Activated T-helper 2 cell treated with anti-CD3 and anti-CD28 coated beads, Interferon-gamma antibody, Interleukin-2, Interleukin-4, amounts not matched to agents 10 μg/mL and 5 μg/mL and 100 μg/mL, durations not matched to agents 14 hours and 24 hours and 36 hours (primary cell): Measurements from ENCODE around the gene SLC2A4. TPM values are rescaled to one million over a fixed set of nuclear protein-coding genes. Genes with fewer than 3 reads are reported as not detected.

Experiments used
- DNase-seq: peaks from one replicate; pipeline ENCODE4 v3.0.0; 2021; ENCODE audit warnings: low spot score
- H3K27ac Mint-ChIP-seq: one replicate; pipeline ENCODE4 v1.8.0; 2021; ENCODE audit warnings: mixed read lengths
- H3K27me3 Mint-ChIP-seq: one replicate; pipeline ENCODE4 v1.8.0; 2021; ENCODE audit warnings: low read depth, mixed read lengths
- H3K36me3 Mint-ChIP-seq: one replicate; pipeline ENCODE4 v1.8.0; 2021; ENCODE audit warnings: low read depth, mixed read lengths
- H3K4me1 Mint-ChIP-seq: one replicate; pipeline ENCODE4 v1.8.0; 2021; ENCODE audit warnings: low read depth, mixed read lengths
- H3K4me3 Mint-ChIP-seq: one replicate; pipeline ENCODE4 v1.8.0; 2021; ENCODE audit warnings: low read depth, mild to moderate bottlenecking, moderate library complexity, mixed read lengths
- H3K9me3 Mint-ChIP-seq: one replicate; pipeline ENCODE4 v1.8.0; 2021; ENCODE audit warnings: mixed read lengths
- intact Hi-C: fragments of 100-400 bp; cut with micrococcal nuclease; formaldehyde crosslinking; loops from one replicate; pipeline ENCODE4 v1.15.1; 2023
- total RNA-seq: library from RNA; stranded (reverse); gene quantifications from 2 replicates; pipeline ENCODE4 v1.2.3, GENCODE V29; 2022

SLC2A4 gene
- total RNA-seq = 0.14 and 0.25 TPM in 2 replicates

- peaks cover 40% of the 10 kb centered on the region for H3K27me3 Mint-ChIP-seq
- peak; percentile 76 for DNase-seq
- H3K4me1 Mint-ChIP-seq = peaks cover 15% of the 10 kb centered on the region
- H3K36me3 Mint-ChIP-seq = no peaks in the 10 kb centered on the region
- no peaks in the 10 kb centered on the region for H3K9me3 Mint-ChIP-seq
- peak within 1 kb of the TSS; percentile 42 for H3K27ac Mint-ChIP-seq
- peak within 1 kb of the TSS; percentile 78 for H3K4me3 Mint-ChIP-seq
- intact Hi-C loops = loop anchor here (1.0 to 2.0 kb wide), 3 partner anchors 29 to 43 kb away; partner anchors contain the start of genes ELP5 and GABARAP
Observed at GRCh38 chr17:7281074-7281952, at the start of gene SLC2A4. Gene SLC2A4, plus strand, starts transcription at chr17:7281718. Its CDS starts 217 bp downstream, at chr17:7281935.

DNA sequence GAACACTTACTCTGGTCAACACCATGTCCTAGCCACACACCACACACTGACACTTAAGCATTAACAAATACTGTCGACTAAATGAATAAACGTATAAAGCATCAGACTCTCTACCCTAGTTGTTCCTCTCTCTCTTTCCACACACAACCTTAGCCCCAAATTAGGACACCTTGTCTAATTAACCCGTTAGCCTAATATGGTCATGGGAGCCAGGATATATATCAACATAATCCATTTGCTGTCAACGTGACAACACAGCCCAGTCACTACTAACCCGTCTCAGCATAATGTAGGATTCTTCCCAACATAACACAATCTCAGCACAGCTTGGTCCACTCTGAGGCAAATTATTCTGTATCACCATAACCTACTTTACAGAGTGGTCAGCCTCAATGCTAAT lies 49.4 kb upstream of the SLC2A4 start:
- Mint-ChIP-seq H3K36me3 (peaks cover 63% of the 10 kb centered on the region), H3K27ac (peak overlapping the region; percentile 17), H3K9me3 (no peaks in the 10 kb centered on the region), H3K4me1 (peaks cover 40% of the 10 kb centered on the region), H3K27me3 (no peaks in the 10 kb centered on the region), H3K4me3 (peak overlapping the region; percentile 27)
- intact Hi-C loops = no loop called here
- DNase-seq = no peak

- Mint-ChIP-seq H3K4me3 (peak overlapping the region; percentile 98), H3K36me3 (peaks cover 58% of the 10 kb centered on the region), H3K27me3 (no peaks in the 10 kb centered on the region), H3K27ac (peak overlapping the region; percentile 87), H3K4me1 (peaks cover 38% of the 10 kb centered on the region), H3K9me3 (no peaks in the 10 kb centered on the region)
- intact Hi-C loops = loop anchor here (1.0 kb wide), 1 partner anchor 12 kb away; no protein-coding TSS in a partner anchor
- DNase-seq = no peak
Observed at GRCh38 chr17:7233701-7234082, 47.8 kb upstream of the SLC2A4 start.

GRCh38 chr17:7234083-7234951 lies 47.2 kb upstream of the SLC2A4 start, which contains the start of gene DVL2:
Gene DVL2, minus strand, starts transcription at chr17:7234517. Its CDS starts 255 bp downstream, at chr17:7234262.
- peak within 1 kb of the TSS; percentile 98 for H3K4me3 Mint-ChIP-seq
- peaks cover 38% of the 10 kb centered on the region for H3K4me1 Mint-ChIP-seq
- no peaks in the 10 kb centered on the region for H3K27me3 Mint-ChIP-seq
- intact Hi-C loops = loop anchor here (1.0 kb wide), 1 partner anchor 13 kb away; no protein-coding TSS in a partner anchor
- H3K27ac Mint-ChIP-seq = peak within 1 kb of the TSS; percentile 87
- DNase-seq = peak; percentile 93
- H3K9me3 Mint-ChIP-seq = no peaks in the 10 kb centered on the region
- peaks cover 54% of the 10 kb centered on the region for H3K36me3 Mint-ChIP-seq

DNA sequence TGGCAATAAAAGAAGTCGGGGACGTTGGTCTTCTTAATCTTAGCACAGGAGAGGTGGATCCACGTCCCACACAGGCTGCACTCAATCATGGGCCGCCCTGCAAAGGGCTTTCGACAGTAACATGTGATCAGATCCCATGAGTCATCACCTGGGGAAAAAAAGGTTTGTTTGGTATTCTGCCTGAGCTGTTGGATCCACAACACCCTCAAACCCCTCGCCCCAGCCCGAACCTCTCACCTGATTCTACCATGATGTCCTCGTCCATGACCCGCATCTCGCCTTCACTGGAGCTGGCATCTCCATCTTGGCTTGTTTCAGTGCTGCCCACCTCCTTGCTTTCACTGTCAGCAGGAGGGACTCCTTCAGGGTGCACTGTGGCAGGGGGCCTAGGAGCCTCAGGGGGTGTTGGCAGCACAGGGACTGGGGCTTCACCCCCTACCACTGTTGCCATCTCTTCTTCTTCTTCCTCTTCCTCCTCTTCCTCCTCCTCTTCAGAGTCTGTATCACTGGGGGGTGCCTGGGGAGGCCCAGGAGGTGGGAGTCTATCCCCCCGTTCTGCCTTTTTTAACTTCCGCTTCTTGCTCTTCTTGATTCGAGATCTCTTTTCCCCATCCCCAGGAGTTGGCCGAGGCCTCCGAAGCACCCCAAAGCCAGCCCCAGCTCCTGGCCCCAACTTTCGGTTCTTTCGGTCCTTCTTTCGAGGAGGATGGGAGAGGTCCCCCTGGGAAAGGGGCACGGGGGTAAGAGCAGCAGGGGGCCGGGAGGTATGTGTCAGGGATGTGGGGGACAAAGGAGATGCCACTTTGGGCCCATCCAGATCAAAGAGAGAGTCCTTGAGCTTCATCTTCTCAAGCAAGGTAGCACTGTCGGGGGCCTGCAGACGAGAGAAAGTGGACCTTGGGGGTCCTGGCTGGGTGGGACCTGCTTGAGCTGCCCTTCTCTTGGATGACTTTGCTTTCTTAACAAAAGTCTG lies 45.5 kb upstream of the SLC2A4 start:
- no peak for DNase-seq
- intact Hi-C loops = no loop called here
- H3K9me3 Mint-ChIP-seq = no peaks in the 10 kb centered on the region
- H3K27me3 Mint-ChIP-seq = no peaks in the 10 kb centered on the region
- H3K27ac Mint-ChIP-seq = no peak overlapping the region
- peaks cover 46% of the 10 kb centered on the region for H3K4me1 Mint-ChIP-seq
- H3K4me3 Mint-ChIP-seq = peak overlapping the region; percentile 98
- peaks cover 51% of the 10 kb centered on the region for H3K36me3 Mint-ChIP-seq

- peaks cover 58% of the 10 kb centered on the region for H3K36me3 Mint-ChIP-seq
Observed at GRCh38 chr17:7236808-7237207, 44.7 kb upstream of the SLC2A4 start.

DNA sequence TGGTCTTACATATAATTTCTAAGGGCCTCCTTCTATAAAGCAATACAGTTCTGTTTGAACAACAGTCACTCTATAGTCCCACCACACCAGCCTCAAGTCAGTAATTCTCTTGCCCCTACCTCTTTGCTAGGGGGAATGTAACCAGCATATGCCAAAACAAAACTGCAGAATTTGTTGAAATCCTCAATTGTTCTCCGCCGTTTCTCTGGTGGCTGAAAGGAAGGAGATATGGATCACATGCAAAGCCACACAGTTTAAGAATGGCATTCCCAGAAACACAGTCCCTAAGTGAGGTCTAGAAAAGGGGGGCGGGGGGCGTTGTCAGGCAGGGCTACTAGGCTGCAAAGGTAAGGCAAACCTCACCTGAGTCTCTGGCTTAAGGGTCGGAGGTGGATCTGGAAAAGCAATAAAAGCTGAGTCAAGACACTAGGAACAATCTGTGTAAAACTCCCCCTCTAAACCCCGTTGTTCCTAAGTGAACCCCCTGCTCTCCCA lies 44.2 kb upstream of the SLC2A4 start:
- Mint-ChIP-seq H3K9me3 (no peaks in the 10 kb centered on the region), H3K36me3 (peaks cover 58% of the 10 kb centered on the region), H3K4me3 (peak overlapping the region; percentile 98), H3K27me3 (no peaks in the 10 kb centered on the region), H3K4me1 (peaks cover 54% of the 10 kb centered on the region), H3K27ac (peak overlapping the region; percentile 86)
- no peak for DNase-seq
- intact Hi-C loops = no loop called here

More at GRCh38 chr17:7236808-7237207, 44.7 kb upstream of the SLC2A4 start:
- H3K9me3 Mint-ChIP-seq = no peaks in the 10 kb centered on the region
- no peak for DNase-seq
- intact Hi-C loops = no loop called here
- no peaks in the 10 kb centered on the region for H3K27me3 Mint-ChIP-seq
- H3K27ac Mint-ChIP-seq = peak overlapping the region; percentile 86
- H3K4me3 Mint-ChIP-seq = peak overlapping the region; percentile 98
- H3K4me1 Mint-ChIP-seq = peaks cover 55% of the 10 kb centered on the region

DNA sequence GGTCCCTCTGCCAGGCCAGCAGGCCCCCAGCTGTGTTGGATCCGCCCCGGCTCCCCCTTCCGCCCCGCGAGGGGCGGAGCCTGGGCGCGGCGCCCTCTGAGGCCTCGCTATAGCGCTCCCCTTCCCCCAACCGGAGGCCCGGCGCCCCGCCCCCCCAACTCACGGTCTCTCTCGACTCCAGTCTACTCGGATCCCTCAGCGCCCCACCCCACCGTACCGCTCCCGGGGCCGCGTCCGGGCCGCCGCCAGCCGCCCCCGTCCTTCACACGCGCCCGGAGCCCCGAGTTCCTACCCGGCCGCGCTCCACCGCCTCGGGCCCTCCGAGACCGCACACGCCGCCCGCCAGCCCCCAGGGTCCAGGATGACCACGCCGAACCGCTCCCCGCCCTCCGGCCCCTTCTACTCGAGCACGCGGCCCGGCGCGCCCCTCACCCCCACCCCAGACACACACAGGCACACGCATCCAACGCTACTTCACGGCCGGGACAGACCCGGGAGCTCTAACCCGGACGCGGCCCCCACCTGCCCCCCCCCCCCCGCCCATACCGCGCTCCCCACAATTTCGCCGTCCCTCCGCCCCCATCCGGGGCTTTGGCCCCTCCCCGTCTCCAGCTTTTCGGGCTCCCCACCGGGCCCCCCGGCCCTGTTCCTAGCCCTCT lies 43.6 kb upstream of the SLC2A4 start:
- peaks cover 52% of the 10 kb centered on the region for H3K4me1 Mint-ChIP-seq
- H3K9me3 Mint-ChIP-seq = no peaks in the 10 kb centered on the region
- no peaks in the 10 kb centered on the region for H3K27me3 Mint-ChIP-seq
- intact Hi-C loops = loop anchor here (1.0 to 2.0 kb wide), 2 partner anchors 43 to 335 kb away; partner anchors contain the start of gene SLC2A4
- peak overlapping the region; percentile 98 for H3K4me3 Mint-ChIP-seq
- H3K36me3 Mint-ChIP-seq = peaks cover 60% of the 10 kb centered on the region
- peak; percentile 77 for DNase-seq
- H3K27ac Mint-ChIP-seq = peak overlapping the region; percentile 92

DNA sequence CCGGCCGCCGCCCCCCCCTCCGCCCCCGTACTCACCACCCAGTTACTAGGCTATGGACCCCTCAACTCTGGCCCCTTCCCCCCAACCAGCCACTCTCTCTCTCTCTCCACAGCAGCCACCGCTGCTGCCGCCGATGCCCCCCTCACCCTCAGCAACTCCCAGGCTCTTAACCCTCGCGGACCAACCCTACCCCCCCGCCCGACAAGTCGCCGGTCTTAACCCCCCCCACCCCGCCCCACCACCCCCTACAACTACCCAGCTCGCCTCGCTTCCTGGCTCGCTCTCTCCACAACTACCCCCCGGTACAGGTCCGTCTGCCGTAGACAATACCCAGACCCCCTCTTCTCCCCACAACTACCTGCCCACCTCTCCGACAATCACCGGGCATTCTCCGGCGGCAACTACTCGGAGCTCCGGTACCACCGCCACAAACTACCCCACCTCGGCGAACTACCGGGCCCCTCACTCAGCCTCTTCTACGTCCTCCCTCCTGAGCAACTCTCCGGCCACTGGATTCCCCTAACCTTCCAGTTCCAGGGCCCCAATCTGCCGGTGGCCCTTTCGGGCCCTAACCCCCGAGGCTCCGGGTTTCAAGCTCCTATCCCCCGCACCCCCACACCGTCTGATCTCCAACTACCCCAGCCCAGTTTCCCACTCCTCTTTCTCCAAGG lies 43.0 kb upstream of the SLC2A4 start:
- peak overlapping the region; percentile 98 for H3K4me3 Mint-ChIP-seq
- intact Hi-C loops = loop anchor here (1.0 to 2.0 kb wide), 3 partner anchors 24 to 334 kb away; partner anchors contain the start of gene SLC2A4
- no peaks in the 10 kb centered on the region for H3K27me3 Mint-ChIP-seq
- no peaks in the 10 kb centered on the region for H3K9me3 Mint-ChIP-seq
- peaks cover 63% of the 10 kb centered on the region for H3K36me3 Mint-ChIP-seq
- peaks cover 52% of the 10 kb centered on the region for H3K4me1 Mint-ChIP-seq
- peak overlapping the region; percentile 92 for H3K27ac Mint-ChIP-seq
- no peak for DNase-seq

DNA sequence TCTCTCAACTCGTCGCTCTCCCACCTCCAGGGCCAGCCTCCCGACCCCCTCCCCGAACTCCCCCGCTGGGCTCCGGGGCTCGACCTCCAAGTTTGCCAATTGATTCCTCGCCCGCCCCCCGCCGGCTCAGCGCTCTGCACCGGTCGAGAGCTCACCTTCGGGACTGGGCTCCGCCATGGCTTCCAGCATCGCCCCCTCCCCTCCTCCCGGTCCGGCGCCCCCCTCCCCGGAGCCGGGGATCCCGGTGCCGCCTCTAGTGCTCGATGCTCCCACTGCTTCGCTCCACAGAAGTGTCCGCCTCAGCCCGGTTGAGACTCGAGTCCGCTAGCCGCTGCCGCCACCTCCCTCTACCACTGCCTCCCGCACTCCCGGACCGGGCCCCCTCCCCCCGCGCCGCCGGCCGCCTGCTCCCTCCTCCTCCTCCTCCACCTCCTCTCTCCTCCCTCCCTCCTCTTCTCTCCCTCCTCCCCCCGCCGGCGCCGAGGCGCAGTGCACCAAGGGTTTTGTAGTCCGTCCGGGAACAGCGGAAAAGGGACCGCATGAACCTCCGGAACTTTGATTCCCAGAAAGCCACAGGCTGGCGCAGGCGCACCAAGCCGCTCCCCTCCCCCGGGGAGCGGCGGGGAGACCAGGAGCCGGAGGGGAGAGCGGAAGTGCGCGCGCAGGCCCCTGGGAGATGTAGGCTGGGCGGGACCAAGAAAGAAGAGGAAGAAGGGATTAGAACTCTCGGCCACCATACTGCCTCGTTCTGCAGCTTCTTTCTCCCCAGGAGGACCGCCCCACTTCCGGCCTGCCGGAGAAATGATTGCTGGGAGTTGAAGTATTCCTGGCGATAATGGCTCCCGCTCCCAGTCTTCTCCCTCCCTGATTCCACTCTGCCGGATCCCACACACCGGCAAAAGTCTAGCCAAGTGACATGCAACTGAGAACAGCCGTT lies 42.2 kb upstream of the SLC2A4 start, which contains the start of gene PHF23:
TSS of gene PHF23 (minus strand) at position 367 of the 937 bp plus-strand sequence. CDS start at position 189, 178 bp downstream.
- H3K4me3 Mint-ChIP-seq = peak within 1 kb of the TSS; percentile 98
- H3K4me1 Mint-ChIP-seq = peaks cover 48% of the 10 kb centered on the region
- intact Hi-C loops = loop anchor here (1.0 to 2.0 kb wide), 2 partner anchors 25 to 333 kb away; no protein-coding TSS in a partner anchor
- H3K27ac Mint-ChIP-seq = peak within 1 kb of the TSS; percentile 92
- DNase-seq = peak; percentile 98
- no peaks in the 10 kb centered on the region for H3K9me3 Mint-ChIP-seq
- no peaks in the 10 kb centered on the region for H3K27me3 Mint-ChIP-seq
- H3K36me3 Mint-ChIP-seq = peaks cover 67% of the 10 kb centered on the region
